GM18498 (cell line): ENCODE data around the gene HOGA1.
A peak's percentile ranks its signal among the peaks of the same experiment; 100 is the strongest.
"Not testable (repeated sequence)": the region's sequence is repeated elsewhere in the genome, so short reads cannot be mapped to it uniquely, and the experiment has no call there.

Experiments
- ATAC-seq: cut with Tn5 transposase; IDR thresholded peaks from one replicate; pipeline ENCODE4 v1.9.1; 2021; ENCODE audit warnings: mild to moderate bottlenecking, moderate library complexity; ENCODE audit not compliant: unreplicated experiment

Gene HOGA1

GRCh38 chr10:97607095-97607636 lies 23.0 kb downstream of the HOGA1 start:
- ATAC-seq: no peak

GRCh38 chr10:97608991-97609561 lies 24.9 kb downstream of the HOGA1 start:
- no peak for ATAC-seq

GRCh38 chr10:97611473-97611872 lies 27.3 kb downstream of the HOGA1 start:
- ATAC-seq: no peak

GRCh38 chr10:97612386-97612785 lies 28.2 kb downstream of the HOGA1 start:
- ATAC-seq: no peak

GRCh38 chr10:97618285-97618684 lies 34.1 kb downstream of the HOGA1 start:
- no peak for ATAC-seq

GRCh38 chr10:97618733-97619132 lies 34.5 kb downstream of the HOGA1 start:
- no peak for ATAC-seq

GRCh38 chr10:97623277-97623676 lies 39.1 kb downstream of the HOGA1 start:
- no peak for ATAC-seq

GRCh38 chr10:97627731-97628130 lies 43.5 kb downstream of the HOGA1 start:
- no peak for ATAC-seq

GRCh38 chr10:97628228-97628627 lies 44.0 kb downstream of the HOGA1 start:
- ATAC-seq: no peak

- no peak for ATAC-seq
Measured at GRCh38 chr10:97629289-97629688, 45.1 kb downstream of the HOGA1 start.

- ATAC-seq: no peak
Measured at GRCh38 chr10:97631098-97631497, 46.9 kb downstream of the HOGA1 start.

GRCh38 chr10:97632949-97633884 lies 49.0 kb downstream of the HOGA1 start, which contains the start of gene MORN4:
TSS of gene MORN4 (minus strand) at chr10:97633500. CDS start at chr10:97619653, 13,847 bp downstream.
- peak; percentile 100 for ATAC-seq

GRCh38 chr10:97633921-97634320 lies 49.7 kb downstream of the HOGA1 start:
- ATAC-seq: no peak

- no peak for ATAC-seq
Measured at GRCh38 chr10:97635577-97635976, 51.4 kb downstream of the HOGA1 start.

- ATAC-seq: not testable (repeated sequence)
Measured at GRCh38 chr10:97639090-97639489, 54.9 kb downstream of the HOGA1 start.

GRCh38 chr10:97640174-97640867 lies 56.1 kb downstream of the HOGA1 start, which contains the start of gene PI4K2A:
TSS of gene PI4K2A (plus strand) at chr10:97640671. CDS start at chr10:97640743, 72 bp downstream.
- peak; percentile 99 for ATAC-seq

GRCh38 chr10:97640868-97641811 lies 57.0 kb downstream of the HOGA1 start:
- ATAC-seq: peak; percentile 22

- not testable (repeated sequence) for ATAC-seq
Measured at GRCh38 chr10:97642471-97643159, 58.4 kb downstream of the HOGA1 start.

- no peak for ATAC-seq
Measured at GRCh38 chr10:97643441-97643985, 59.3 kb downstream of the HOGA1 start.
